Activated B cell treated with CpG ODN at 0.5 μM for 24 hours (primary cell): Measurements from ENCODE around the gene MALSU1. TPM values are rescaled to one million over a fixed set of nuclear protein-coding genes. Genes with fewer than 3 reads are reported as not detected.

Experiments used
- ATAC-seq: fragments of 200-7000 bp; cut with Tn5 transposase; one replicate; pipeline ENCODE4 v1.10.0; 2021; ENCODE audit warnings: low read depth, mild to moderate bottlenecking, moderate library complexity
- CTCF ChIA-PET: fragments of 350-600 bp; sonication (Branson Sonifier 250); formaldehyde crosslinking; loops from one replicate; lab custom pipeline; 2021; ENCODE audit warnings: antibody characterized with exemption; lab: Charles Lee
- POLR2A ChIA-PET: fragments of 350-600 bp; sonication (Branson Sonifier 250); formaldehyde crosslinking; loops from one replicate; lab custom pipeline; 2021; ENCODE audit warnings: antibody characterized with exemption; lab: Charles Lee
- DNase-seq: peaks from one replicate; pipeline ENCODE4 v3.0.0; 2022
- H3K27ac Mint-ChIP-seq: one replicate; pipeline ENCODE4 v1.8.0; 2020; ENCODE audit warnings: mixed read lengths
- H3K27me3 Mint-ChIP-seq: one replicate; pipeline ENCODE4 v1.8.0; 2021; ENCODE audit warnings: mixed read lengths
- H3K36me3 Mint-ChIP-seq: one replicate; pipeline ENCODE4 v1.8.0; 2021; ENCODE audit warnings: low read depth, mixed read lengths
- H3K4me1 Mint-ChIP-seq: one replicate; pipeline ENCODE4 v1.8.0; 2021; ENCODE audit warnings: mixed read lengths
- H3K4me3 Mint-ChIP-seq: one replicate; pipeline ENCODE4 v1.8.0; 2020; ENCODE audit warnings: mild to moderate bottlenecking, mixed read lengths
- H3K9me3 Mint-ChIP-seq: one replicate; pipeline ENCODE4 v1.8.0; 2020; ENCODE audit warnings: mixed read lengths
- intact Hi-C: fragments of 100-400 bp; cut with micrococcal nuclease; formaldehyde crosslinking; loops from one replicate; pipeline ENCODE4 v1.15.1; 2024
- total RNA-seq: library from RNA; stranded (reverse); gene quantifications from 2 replicates; pipeline ENCODE4 v1.2.3, GENCODE V29; 2022
- TF ChIP-seq, protein P1 (sequence below): fragments of 200-600 bp; IDR thresholded peaks from one replicate; pipeline ENCODE4 v1.8.0; 2022; ENCODE audit warnings: antibody characterized with exemption, mild to moderate bottlenecking

The MALSU1 gene
- total RNA-seq, 1 donor from 2014 or later: 42.6 TPM

DNA sequence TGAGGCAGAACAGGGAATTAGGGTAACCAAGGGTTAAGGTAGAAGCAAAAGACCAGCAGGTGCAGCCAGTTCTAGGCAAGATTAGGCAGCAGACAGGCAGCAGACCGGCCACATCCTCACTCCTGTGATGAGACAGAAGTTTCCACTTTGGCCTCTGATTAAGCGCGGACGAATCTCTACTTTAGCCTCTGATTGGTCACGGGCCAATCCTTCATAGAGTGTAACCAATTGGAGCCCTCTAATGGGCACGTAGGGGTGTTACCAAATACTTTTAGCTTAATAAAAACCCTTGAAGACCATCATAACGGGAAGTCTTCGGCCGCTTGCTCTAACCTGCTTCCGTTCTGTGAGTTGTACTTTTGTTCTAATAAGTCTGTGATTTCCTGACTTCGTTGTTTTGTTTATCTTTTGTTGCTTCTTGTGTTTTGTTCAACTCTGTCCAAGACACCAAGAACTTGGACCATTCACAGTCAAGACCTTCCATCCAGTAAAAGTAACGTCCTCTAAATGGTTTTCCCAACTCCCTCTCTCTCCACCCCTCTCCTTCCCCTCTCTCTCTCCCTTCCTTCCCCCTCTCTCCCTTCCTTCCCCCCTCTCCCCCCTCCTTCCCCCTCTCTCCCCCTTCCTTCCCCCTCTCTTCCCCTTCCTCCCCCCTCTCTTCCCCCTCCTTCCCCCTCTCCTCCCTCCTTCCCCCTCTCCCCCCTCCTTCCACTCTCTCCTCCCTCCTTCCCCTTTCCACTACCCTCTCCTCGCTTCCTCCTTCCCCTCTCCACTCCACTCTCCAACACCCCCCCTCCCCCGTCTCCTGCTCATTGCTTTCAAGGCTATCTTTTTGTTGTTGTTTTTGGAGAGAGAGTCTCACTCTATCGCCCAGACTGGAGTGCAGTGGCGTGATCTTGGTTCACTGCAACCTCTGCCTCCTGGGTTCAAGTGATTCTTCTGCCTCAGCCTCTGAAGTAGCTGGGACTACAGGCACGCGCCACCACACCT is 13.2 kb upstream of the MALSU1 start:
- H3K27ac Mint-ChIP-seq: no peak overlapping the region
- no peak overlapping the region for H3K4me3 Mint-ChIP-seq
- DNase-seq (no peak), ATAC-seq (no peak)
- no peaks in the 10 kb centered on the region for H3K9me3 Mint-ChIP-seq
- ChIA-PET POLR2A (no interaction called here), CTCF (no interaction called here)
- intact Hi-C loops: no loop called here
- H3K27me3 Mint-ChIP-seq: no peaks in the 10 kb centered on the region
- no peaks in the 10 kb centered on the region for H3K36me3 Mint-ChIP-seq
- TF ChIP-seq, protein P1, sequence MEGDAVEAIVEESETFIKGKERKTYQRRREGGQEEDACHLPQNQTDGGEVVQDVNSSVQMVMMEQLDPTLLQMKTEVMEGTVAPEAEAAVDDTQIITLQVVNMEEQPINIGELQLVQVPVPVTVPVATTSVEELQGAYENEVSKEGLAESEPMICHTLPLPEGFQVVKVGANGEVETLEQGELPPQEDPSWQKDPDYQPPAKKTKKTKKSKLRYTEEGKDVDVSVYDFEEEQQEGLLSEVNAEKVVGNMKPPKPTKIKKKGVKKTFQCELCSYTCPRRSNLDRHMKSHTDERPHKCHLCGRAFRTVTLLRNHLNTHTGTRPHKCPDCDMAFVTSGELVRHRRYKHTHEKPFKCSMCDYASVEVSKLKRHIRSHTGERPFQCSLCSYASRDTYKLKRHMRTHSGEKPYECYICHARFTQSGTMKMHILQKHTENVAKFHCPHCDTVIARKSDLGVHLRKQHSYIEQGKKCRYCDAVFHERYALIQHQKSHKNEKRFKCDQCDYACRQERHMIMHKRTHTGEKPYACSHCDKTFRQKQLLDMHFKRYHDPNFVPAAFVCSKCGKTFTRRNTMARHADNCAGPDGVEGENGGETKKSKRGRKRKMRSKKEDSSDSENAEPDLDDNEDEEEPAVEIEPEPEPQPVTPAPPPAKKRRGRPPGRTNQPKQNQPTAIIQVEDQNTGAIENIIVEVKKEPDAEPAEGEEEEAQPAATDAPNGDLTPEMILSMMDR: no peak
- no peaks in the 10 kb centered on the region for H3K4me1 Mint-ChIP-seq

DNA sequence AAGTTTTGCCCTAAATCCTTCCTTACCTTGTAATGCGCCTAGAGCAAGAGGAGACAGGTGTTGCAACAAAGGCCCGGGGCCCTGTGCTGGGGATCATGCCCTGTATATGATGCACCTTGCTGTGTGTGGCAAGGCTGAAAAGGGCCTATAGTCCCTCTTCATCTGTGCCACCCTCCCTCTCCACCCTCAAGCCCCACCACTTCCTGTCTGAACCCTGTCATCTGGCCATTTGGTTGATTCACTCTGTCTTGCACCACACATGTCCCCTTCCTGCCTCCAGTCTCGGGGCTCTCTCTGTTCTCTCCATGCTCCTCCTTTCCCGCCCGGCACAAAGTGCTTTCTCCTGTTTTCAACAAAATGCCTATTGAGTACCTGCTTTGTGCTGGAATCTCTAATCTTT is 11.5 kb upstream of the MALSU1 start:
- DNase-seq: no peak
- no peaks in the 10 kb centered on the region for H3K9me3 Mint-ChIP-seq
- TF ChIP-seq, protein P1: no peak
- no peak overlapping the region for H3K4me3 Mint-ChIP-seq
- no peaks in the 10 kb centered on the region for H3K36me3 Mint-ChIP-seq
- H3K27me3 Mint-ChIP-seq: no peaks in the 10 kb centered on the region
- no peak for ATAC-seq
- no peaks in the 10 kb centered on the region for H3K4me1 Mint-ChIP-seq
- H3K27ac Mint-ChIP-seq: no peak overlapping the region
- POLR2A ChIA-PET: no interaction called here
- CTCF ChIA-PET: interaction anchor here (0.8 kb wide), 1 partner anchor 15 kb away, joined by 4 read pairs; no protein-coding TSS in a partner anchor
- intact Hi-C loops: no loop called here

DNA sequence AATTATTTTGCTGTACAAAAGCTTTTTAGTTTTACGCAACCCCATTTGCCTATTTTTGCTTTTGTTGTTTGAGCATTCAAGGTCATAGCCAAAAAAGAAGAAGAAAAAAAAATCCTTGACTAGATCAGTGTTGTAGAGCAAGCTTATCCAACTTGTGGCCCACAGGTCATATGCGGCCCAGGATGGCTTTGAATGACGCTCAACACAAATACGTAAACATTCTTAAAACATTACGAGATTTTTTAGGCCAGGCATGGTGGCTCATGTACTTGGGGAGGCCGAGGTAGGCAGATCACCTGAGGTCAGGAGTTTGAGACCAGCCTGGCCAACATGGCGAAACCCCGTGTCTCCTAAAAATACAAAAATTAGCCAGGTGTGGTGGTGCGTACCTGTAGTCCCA is 8.1 kb upstream of the MALSU1 start:
- H3K36me3 Mint-ChIP-seq: no peaks in the 10 kb centered on the region
- POLR2A ChIA-PET: no interaction called here
- H3K27ac Mint-ChIP-seq: no peak overlapping the region
- no peak for DNase-seq
- no peaks in the 10 kb centered on the region for H3K9me3 Mint-ChIP-seq
- H3K4me3 Mint-ChIP-seq: no peak overlapping the region
- intact Hi-C loops: loop anchor here (10.0 kb wide), 1 partner anchor 1834 kb away; the partner anchor contains the start of gene CYCS
- CTCF ChIA-PET: interaction anchor here (0.9 kb wide), 1 partner anchor 18 kb away, joined by 3 read pairs; no protein-coding TSS in a partner anchor
- H3K4me1 Mint-ChIP-seq: no peaks in the 10 kb centered on the region
- ATAC-seq: no peak
- TF ChIP-seq, protein P1: no peak
- H3K27me3 Mint-ChIP-seq: peaks cover under 1% of the 10 kb centered on the region

DNA sequence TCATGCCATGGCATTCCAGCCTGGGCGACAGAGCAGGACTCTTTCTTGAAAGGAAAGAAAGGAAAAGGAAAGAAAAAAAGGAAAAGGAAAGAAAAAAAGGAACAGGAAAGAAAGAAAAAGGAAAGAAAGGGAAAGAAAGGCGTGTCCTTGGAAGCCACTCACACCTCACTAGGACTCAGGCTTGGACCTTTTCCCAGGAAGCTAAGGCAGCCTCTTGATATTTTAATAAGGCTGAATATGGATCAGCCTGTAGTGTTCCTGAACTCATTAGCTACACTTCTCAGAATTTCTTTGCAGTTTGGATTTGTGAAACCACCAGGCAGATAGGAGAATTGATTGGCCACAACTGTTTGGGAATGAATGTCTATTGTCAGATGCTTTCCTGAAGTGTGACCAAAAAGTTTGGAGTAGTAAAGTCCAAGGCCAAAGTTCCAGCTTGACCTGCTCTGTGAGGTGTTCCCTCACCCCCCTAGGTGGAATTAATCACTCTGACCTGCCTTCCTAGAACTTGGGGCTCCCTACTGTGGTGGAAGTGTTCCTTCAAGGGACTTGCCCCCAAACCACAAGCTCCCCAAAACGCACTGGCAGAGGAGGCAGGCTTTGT is 7.1 kb upstream of the MALSU1 start:
- intact Hi-C loops: loop anchor here (10.0 kb wide), 1 partner anchor 1833 kb away; the partner anchor contains the start of gene CYCS
- Mint-ChIP-seq H3K9me3 (no peaks in the 10 kb centered on the region), H3K4me1 (no peaks in the 10 kb centered on the region), H3K4me3 (no peak overlapping the region), H3K27ac (no peak overlapping the region), H3K27me3 (peaks cover 4% of the 10 kb centered on the region), H3K36me3 (no peaks in the 10 kb centered on the region)
- no peak for DNase-seq
- ChIA-PET POLR2A (no interaction called here), CTCF (interaction anchor here (1.3 kb wide), 1 partner anchor 19 kb away, joined by 3 read pairs; no protein-coding TSS in a partner anchor)
- ATAC-seq: no peak
- TF ChIP-seq, protein P1: no peak
